HFF-Myc (cell line): ENCODE data around the gene STOML1.

ENCODE experiments used
- DNase-seq: peaks from one replicate; pipeline ENCODE4 v3.0.0-alpha.2; 2011; ENCODE audit warnings: low read depth; ENCODE audit errors: extremely low read depth
- H3K4me3 ChIP-seq: replicated peaks from 2 replicates; pipeline ENCODE4 v1.5.1; 2011; ENCODE audit warnings: low read depth, mild to moderate bottlenecking, control low read depth, low read length
- CTCF ChIP-seq: IDR thresholded peaks from 2 replicates; pipeline ENCODE4 v1.5.1; 2012; ENCODE audit warnings: mild to moderate bottlenecking, low read depth, low read length, control low read depth; ENCODE audit errors: missing control alignments

The STOML1 gene

DNA sequence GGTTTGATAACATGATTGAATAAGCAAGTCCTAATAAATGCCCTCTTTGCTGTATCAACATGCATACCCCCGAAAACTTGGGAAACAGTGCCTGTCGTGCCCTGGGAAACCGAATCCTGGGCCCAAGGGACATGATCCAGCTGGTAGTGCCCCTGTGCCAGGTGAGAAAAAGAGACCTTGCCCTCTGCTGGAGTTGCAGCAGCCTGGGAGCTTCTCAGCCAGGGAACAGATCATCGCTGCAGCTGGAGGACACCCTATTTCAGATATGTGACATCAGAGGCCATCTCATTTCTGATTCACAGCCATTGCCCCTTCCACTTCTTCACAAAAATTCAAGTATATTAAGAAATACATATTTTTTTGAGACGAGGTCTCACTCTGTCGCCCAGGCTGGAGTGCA is 32.3 kb downstream of the STOML1 start:
- DNase-seq = no peak
- TF ChIP-seq CTCF = no peak
- H3K4me3 ChIP-seq = no peak overlapping the region

GRCh38 chr15:73959012-73959581 is 33.0 kb downstream of the STOML1 start:
- TF ChIP-seq CTCF = no peak
- no peak overlapping the region for H3K4me3 ChIP-seq
- DNase-seq = peak; percentile 55

GRCh38 chr15:73957785-73958184 is 34.3 kb downstream of the STOML1 start:
- no peak for TF ChIP-seq CTCF
- H3K4me3 ChIP-seq = no peak overlapping the region
- DNase-seq = no peak

- no peak for DNase-seq
- no peak for TF ChIP-seq CTCF
- no peak overlapping the region for H3K4me3 ChIP-seq
These were observed 34.8 kb downstream of the STOML1 start for GRCh38 chr15:73957276-73957675.

DNA sequence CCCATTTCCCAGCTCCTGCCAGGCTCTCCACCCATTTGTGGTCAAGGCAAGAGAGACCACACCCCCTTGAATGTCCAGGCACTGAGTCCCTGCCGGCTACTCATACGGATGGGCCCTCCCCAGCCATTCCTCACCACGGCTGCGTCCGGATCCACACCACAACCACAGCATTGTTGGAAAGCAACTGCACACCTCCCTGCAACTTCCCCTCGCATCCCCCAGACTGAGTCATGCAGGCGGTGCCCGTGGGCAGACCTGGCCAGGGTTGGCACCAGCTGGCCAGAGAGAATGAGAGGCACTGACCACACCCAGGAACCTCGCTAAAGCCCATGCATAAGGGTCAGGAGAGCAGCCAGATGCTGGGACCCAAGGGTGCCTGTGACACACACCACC is 35.4 kb downstream of the STOML1 start:
- no peak overlapping the region for H3K4me3 ChIP-seq
- TF ChIP-seq CTCF = no peak
- peak; percentile 51 for DNase-seq

DNA sequence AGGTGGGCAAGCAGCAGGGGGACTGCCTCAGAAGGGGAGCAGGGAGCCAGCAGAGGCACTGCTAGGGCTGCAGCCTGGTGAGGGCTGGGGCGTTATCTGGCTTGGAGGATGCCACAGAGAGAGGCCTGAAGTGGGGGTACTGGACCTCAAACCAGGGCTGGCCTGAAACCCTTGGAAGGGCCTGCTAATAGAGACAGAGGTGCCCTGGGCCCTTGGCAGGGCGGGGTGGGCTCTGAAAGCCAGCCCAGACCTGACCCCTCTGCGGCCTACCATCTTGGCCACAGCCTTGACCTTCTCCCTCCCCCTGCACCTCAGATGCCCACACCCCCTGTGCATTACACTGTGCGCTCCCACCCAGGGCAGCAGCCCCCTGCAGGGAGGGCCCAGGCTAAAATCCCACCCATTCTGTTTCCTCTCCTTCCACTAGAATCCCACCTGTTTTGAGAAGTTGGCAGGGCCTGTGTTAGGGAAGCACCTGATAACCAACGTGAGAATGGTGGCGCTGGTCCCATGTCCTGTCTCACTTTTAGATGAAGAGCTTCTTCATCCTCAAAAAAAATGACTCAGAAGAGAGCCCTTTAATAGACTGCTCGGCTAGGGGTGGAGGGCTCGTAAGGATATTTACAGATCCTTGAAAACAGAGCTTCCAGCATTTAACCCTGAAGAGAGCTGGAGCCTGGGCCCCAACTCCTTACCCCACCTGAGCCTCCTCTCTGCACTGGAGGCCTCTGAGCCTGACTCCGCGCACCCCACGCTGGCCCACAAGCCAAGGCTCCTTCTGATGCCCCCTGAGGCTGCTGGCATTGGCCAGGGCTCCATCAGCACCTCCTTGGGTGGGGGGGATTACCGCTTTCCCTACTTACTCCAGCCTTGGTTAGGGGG is 36.0 kb downstream of the STOML1 start:
- no peak for TF ChIP-seq CTCF
- DNase-seq = no peak
- no peak overlapping the region for H3K4me3 ChIP-seq

DNA sequence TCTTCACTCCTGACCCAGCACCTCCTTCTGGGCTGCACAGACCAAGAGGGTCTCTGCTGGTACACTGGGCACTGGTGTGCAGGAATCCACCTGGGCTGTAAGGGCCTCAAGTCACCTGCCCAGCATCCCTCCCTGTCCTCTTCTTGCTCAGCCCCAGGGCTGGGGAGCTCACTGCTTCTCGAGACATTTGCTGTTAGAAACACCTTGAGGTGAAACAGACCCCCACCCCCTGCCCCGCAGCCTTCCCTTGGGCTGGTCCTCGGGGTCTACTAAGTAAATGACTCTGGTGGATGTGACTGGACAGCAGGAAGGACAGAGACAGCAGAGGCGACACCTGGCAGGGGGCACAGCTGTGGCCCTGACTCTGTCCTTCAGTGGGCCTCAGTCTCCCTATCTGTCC is 36.8 kb downstream of the STOML1 start:
- no peak for TF ChIP-seq CTCF
- H3K4me3 ChIP-seq = no peak overlapping the region
- no peak for DNase-seq
